ENCODE data around the gene WDR64. TPM values are rescaled to one million over a fixed set of nuclear protein-coding genes. Genes with fewer than 3 reads are reported as not detected.
A peak's percentile ranks its signal among the peaks of the same experiment; 100 is the strongest.

Gene WDR64
- total RNA-seq, 1 experiment from 2014 or later = not detected

- no TSS peak for BruUV-seq (replicated peaks)
- no peak overlapping the region for H3K4me3 ChIP-seq
- no peak for DNase-seq
- no peak overlapping the region for H3K27ac ChIP-seq
- no peak overlapping the region for H3K4me2 ChIP-seq
- H3K27me3 ChIP-seq (ENCODE audit: insufficient read depth, low read depth) = no peaks in the 10 kb centered on the region
- no peak for TF ChIP-seq EZH2 (IDR thresholded peaks at IDR 0.05; ENCODE audit: low read depth)
- TF ChIP-seq, protein P1, sequence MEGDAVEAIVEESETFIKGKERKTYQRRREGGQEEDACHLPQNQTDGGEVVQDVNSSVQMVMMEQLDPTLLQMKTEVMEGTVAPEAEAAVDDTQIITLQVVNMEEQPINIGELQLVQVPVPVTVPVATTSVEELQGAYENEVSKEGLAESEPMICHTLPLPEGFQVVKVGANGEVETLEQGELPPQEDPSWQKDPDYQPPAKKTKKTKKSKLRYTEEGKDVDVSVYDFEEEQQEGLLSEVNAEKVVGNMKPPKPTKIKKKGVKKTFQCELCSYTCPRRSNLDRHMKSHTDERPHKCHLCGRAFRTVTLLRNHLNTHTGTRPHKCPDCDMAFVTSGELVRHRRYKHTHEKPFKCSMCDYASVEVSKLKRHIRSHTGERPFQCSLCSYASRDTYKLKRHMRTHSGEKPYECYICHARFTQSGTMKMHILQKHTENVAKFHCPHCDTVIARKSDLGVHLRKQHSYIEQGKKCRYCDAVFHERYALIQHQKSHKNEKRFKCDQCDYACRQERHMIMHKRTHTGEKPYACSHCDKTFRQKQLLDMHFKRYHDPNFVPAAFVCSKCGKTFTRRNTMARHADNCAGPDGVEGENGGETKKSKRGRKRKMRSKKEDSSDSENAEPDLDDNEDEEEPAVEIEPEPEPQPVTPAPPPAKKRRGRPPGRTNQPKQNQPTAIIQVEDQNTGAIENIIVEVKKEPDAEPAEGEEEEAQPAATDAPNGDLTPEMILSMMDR (conservative IDR thresholded peaks at IDR 0.05) = no peak
- 0 out of 2 replicates have a peak, but pooled peaks cover 5% of the 10 kb centered on the region for H3K4me1 ChIP-seq (replicated peaks; ENCODE audit: insufficient read depth)
- H2AFZ ChIP-seq = no peak overlapping the region
- intact Hi-C loops (cut with micrococcal nuclease; ENCODE audit: unreplicated experiment) = no loop called here
- 0 out of 2 replicates have a peak, but pooled peaks cover 4% of the 10 kb centered on the region for H3K9me2 ChIP-seq (ENCODE audit: insufficient read depth)
- H3K79me2 ChIP-seq (ENCODE audit: low read depth) = no peaks in the 10 kb centered on the region
- ChIA-PET POLR2A (ENCODE audit: unreplicated experiment) (interaction anchor here (0.6 kb wide), 1 partner anchor 1670 kb away, joined by 4 read pairs; no protein-coding TSS in a partner anchor), CTCF (no interaction called here)
- H3F3A ChIP-seq (ENCODE audit: insufficient read depth, low read depth) = no peaks in the 10 kb centered on the region
- H3K36me3 ChIP-seq (ENCODE audit: low read depth) = no peaks in the 10 kb centered on the region
- no peaks in the 10 kb centered on the region for H4K20me1 ChIP-seq (ENCODE audit: insufficient read depth)
- no peaks in the 10 kb centered on the region for H3K9me3 ChIP-seq (ENCODE audit: insufficient read depth, low read depth)
These were observed 127.8 kb downstream of the WDR64 start for GRCh38 chr1:241779897-241780296.

- intact Hi-C loops (cut with micrococcal nuclease; ENCODE audit: unreplicated experiment) = no loop called here
- no peaks in the 10 kb centered on the region for H4K20me1 ChIP-seq (ENCODE audit: insufficient read depth)
- no peak overlapping the region for H3K27ac ChIP-seq
- H3K79me2 ChIP-seq (ENCODE audit: low read depth) = no peaks in the 10 kb centered on the region
- H2AFZ ChIP-seq = peak overlapping the region; percentile 45; the same call in 1 of the 2 replicates
- H3K4me2 ChIP-seq = no peak overlapping the region
- H3K4me3 ChIP-seq = no peak overlapping the region
- ChIA-PET POLR2A (ENCODE audit: unreplicated experiment) (no interaction called here), CTCF (interaction anchor here (0.7 kb wide), 1 partner anchor 31 kb away, joined by 3 read pairs; no protein-coding TSS in a partner anchor)
- no peak for DNase-seq
- H3K9me2 ChIP-seq (ENCODE audit: insufficient read depth) = 0 out of 2 replicates have a peak, but pooled peaks cover 8% of the 10 kb centered on the region
- 0 out of 2 replicates have a peak, but pooled peaks cover 5% of the 10 kb centered on the region for H3K4me1 ChIP-seq (replicated peaks; ENCODE audit: insufficient read depth)
- H3K9me3 ChIP-seq (ENCODE audit: insufficient read depth, low read depth) = no peaks in the 10 kb centered on the region
- H3K27me3 ChIP-seq (ENCODE audit: insufficient read depth, low read depth) = no peaks in the 10 kb centered on the region
- TF ChIP-seq, protein P1 (conservative IDR thresholded peaks at IDR 0.05) = no peak
- TF ChIP-seq EZH2 (IDR thresholded peaks at IDR 0.05; ENCODE audit: low read depth) = no peak
- no TSS peak for BruUV-seq (replicated peaks)
- no peaks in the 10 kb centered on the region for H3F3A ChIP-seq (ENCODE audit: insufficient read depth, low read depth)
- H3K36me3 ChIP-seq (ENCODE audit: low read depth) = no peaks in the 10 kb centered on the region
These were observed 130.3 kb downstream of the WDR64 start for GRCh38 chr1:241782396-241782795.

GRCh38 chr1:241787691-241788090, 135.6 kb downstream of the WDR64 start:
- Histone ChIP-seq H4K20me1 (ENCODE audit: insufficient read depth) (no peaks in the 10 kb centered on the region), H3K27ac (no peak overlapping the region), H3K9me3 (ENCODE audit: insufficient read depth, low read depth) (no peaks in the 10 kb centered on the region), H3K9me2 (ENCODE audit: insufficient read depth) (peaks cover 4% of the 10 kb centered on the region; the same call in 1 of the 2 replicates), H3K4me2 (no peak overlapping the region), H2AFZ (no peak overlapping the region), H3K79me2 (ENCODE audit: low read depth) (no peaks in the 10 kb centered on the region), H3K27me3 (ENCODE audit: insufficient read depth, low read depth) (no peaks in the 10 kb centered on the region), H3F3A (ENCODE audit: insufficient read depth, low read depth) (no peaks in the 10 kb centered on the region), H3K4me3 (no peak overlapping the region), H3K36me3 (ENCODE audit: low read depth) (no peaks in the 10 kb centered on the region), H3K4me1 (replicated peaks; ENCODE audit: insufficient read depth) (0 out of 2 replicates have a peak, but pooled peaks cover under 1% of the 10 kb centered on the region)
- POLR2A ChIA-PET (ENCODE audit: unreplicated experiment) = no interaction called here
- TF ChIP-seq EZH2 (IDR thresholded peaks at IDR 0.05; ENCODE audit: low read depth) = no peak
- TF ChIP-seq, protein P1 (conservative IDR thresholded peaks at IDR 0.05) = no peak
- no peak for DNase-seq
- intact Hi-C loops (cut with micrococcal nuclease; ENCODE audit: unreplicated experiment) = no loop called here
- CTCF ChIA-PET = no interaction called here
- BruUV-seq (replicated peaks) = no TSS peak
